ENCODE results near the gene NDST3.

- TF ChIP-seq PPARA (CRISPR knock-in tag; IDR thresholded peaks at IDR 0.05; ENCODE audit: borderline replicate concordance) (no peak), POU6F1 (CRISPR knock-in tag; IDR thresholded peaks at IDR 0.05; ENCODE audit: borderline replicate concordance, low read depth) (no peak), OSR1 (CRISPR knock-in tag; IDR thresholded peaks at IDR 0.05) (no peak), ZFP3 (CRISPR knock-in tag; IDR thresholded peaks at IDR 0.05) (no peak), TOX (CRISPR knock-in tag; IDR thresholded peaks at IDR 0.05; ENCODE audit: borderline replicate concordance) (no peak), ZNF70 (CRISPR knock-in tag; IDR thresholded peaks at IDR 0.05) (no peak), ARNTL (CRISPR knock-in tag; IDR thresholded peaks at IDR 0.05; ENCODE audit: borderline replicate concordance, low read depth) (no peak), BACH2 (CRISPR knock-in tag; IDR thresholded peaks at IDR 0.05; ENCODE audit: borderline replicate concordance) (no peak)
These were observed 120.4 kb downstream of the NDST3 start for GRCh38 chr4:118154649-118155048.
